BLaER1 treated with 17β-estradiol and CSF1 and Interleukin-3, amounts not matched to agents 10 nM and 100 nM (cell line): Measurements from ENCODE around the gene RSPH1.

Experiments used
- H3K27ac ChIP-seq, 11 experiments: shearing (Covaris generic); formaldehyde crosslinking; 2 replicates each; pipeline ENCODE4 v1.8.1; 2022
- H3K27me3 ChIP-seq, 11 experiments: shearing (Covaris generic); formaldehyde crosslinking; 2 replicates each; pipeline ENCODE4 v1.8.1; 2022
- H3K36me3 ChIP-seq, 11 experiments: shearing (Covaris generic); formaldehyde crosslinking; 2 replicates each; pipeline ENCODE4 v1.8.1; 2022
- H3K4me1 ChIP-seq, 10 experiments: shearing (Covaris generic); formaldehyde crosslinking; 2 replicates each; pipeline ENCODE4 v1.8.1; 2022
- H3K4me2 ChIP-seq, 11 experiments: shearing (Covaris generic); formaldehyde crosslinking; 2 replicates each; pipeline ENCODE4 v1.8.1; 2022
- H3K4me3 ChIP-seq, 10 experiments: shearing (Covaris generic); formaldehyde crosslinking; 2 replicates each; pipeline ENCODE4 v1.8.1; 2022
- H3K9ac ChIP-seq, 11 experiments: shearing (Covaris generic); formaldehyde crosslinking; 2 replicates each; pipeline ENCODE4 v1.8.1; 2022
- H3K9me3 ChIP-seq, 11 experiments: shearing (Covaris generic); formaldehyde crosslinking; replicated peaks in 1 of 11; 2 replicates each; pipeline ENCODE4 v1.8.1; 2022
- H4K20me1 ChIP-seq, 11 experiments: shearing (Covaris generic); formaldehyde crosslinking; 2 replicates each; pipeline ENCODE4 v1.8.1; 2022
- Cebpa-rat ChIP-seq, 11 experiments: shearing (Covaris generic); IDR thresholded peaks; 2 replicates each; pipeline ENCODE4 v1.8.1; 2022

Gene RSPH1

GRCh38 chr21:42445311-42445710, 50.7 kb downstream of the RSPH1 start:
- no peak for TF ChIP-seq Cebpa-rat (IDR thresholded peaks at IDR 0.05)

GRCh38 chr21:42444745-42445059, 51.3 kb downstream of the RSPH1 start:
- H3K27me3 ChIP-seq, result no peaks in the 10 kb centered on the region

More at GRCh38 chr21:42445311-42445710, 50.7 kb downstream of the RSPH1 start:
- Histone ChIP-seq H3K9me3 (no peaks in the 10 kb centered on the region), H4K20me1 (no peaks in the 10 kb centered on the region; a peak in 1 of 22 replicates), H3K27me3 (no peaks in the 10 kb centered on the region), H3K36me3 (no peaks in the 10 kb centered on the region), H3K4me3 (no peak overlapping the region), H3K27ac (no peak overlapping the region), H3K4me2 (no peak overlapping the region), H3K9ac (no peak overlapping the region), H3K4me1 (peaks cover 2 to 29% (median 16%) of the 10 kb centered on the region in 10 experiments)

GRCh38 chr21:42443876-42444744, 51.9 kb downstream of the RSPH1 start:
- no peak overlapping the region for H3K27ac ChIP-seq
- H4K20me1 ChIP-seq, result no peaks in the 10 kb centered on the region; a peak in 1 of 22 replicates
- TF ChIP-seq Cebpa-rat (IDR thresholded peaks at IDR 0.05), result no peak
- H3K9ac ChIP-seq, result no peak overlapping the region
- H3K4me3 ChIP-seq, result no peak overlapping the region
- peaks cover 5 to 29% (median 17%) of the 10 kb centered on the region in 10 experiments; a peak in 17 of 20 replicates for H3K4me1 ChIP-seq
- no peaks in the 10 kb centered on the region for H3K9me3 ChIP-seq
- H3K27me3 ChIP-seq, result no peaks in the 10 kb centered on the region
- H3K4me2 ChIP-seq, result no peak overlapping the region
- no peaks in the 10 kb centered on the region for H3K36me3 ChIP-seq

More at GRCh38 chr21:42444745-42445059, 51.3 kb downstream of the RSPH1 start:
- Histone ChIP-seq H3K27ac (no peak overlapping the region), H3K9ac (no peak overlapping the region), H3K9me3 (no peaks in the 10 kb centered on the region), H3K4me3 (no peak overlapping the region), H3K4me1 (peaks cover 2 to 29% (median 16%) of the 10 kb centered on the region in 10 experiments; a peak in 18 of 20 replicates), H3K36me3 (no peaks in the 10 kb centered on the region), H4K20me1 (no peaks in the 10 kb centered on the region; a peak in 1 of 22 replicates), H3K4me2 (no peak overlapping the region)
- TF ChIP-seq Cebpa-rat (IDR thresholded peaks at IDR 0.05), result no peak

- no peak for TF ChIP-seq Cebpa-rat (IDR thresholded peaks at IDR 0.05)
- no peaks in the 10 kb centered on the region for H3K36me3 ChIP-seq
- no peaks in the 10 kb centered on the region; a peak in 1 of 22 replicates for H4K20me1 ChIP-seq
These were observed 52.7 kb downstream of the RSPH1 start for GRCh38 chr21:42443181-42443785.

GRCh38 chr21:42441963-42442362, 54.1 kb downstream of the RSPH1 start:
- H3K9ac ChIP-seq, result no peak overlapping the region
- no peak overlapping the region for H3K4me2 ChIP-seq
- H3K4me3 ChIP-seq, result no peak overlapping the region
- no peak overlapping the region for H3K27ac ChIP-seq
- TF ChIP-seq Cebpa-rat (IDR thresholded peaks at IDR 0.05), result no peak
- no peaks in the 10 kb centered on the region; a peak in 1 of 22 replicates for H3K27me3 ChIP-seq
- H4K20me1 ChIP-seq, result no peaks in the 10 kb centered on the region; a peak in 1 of 22 replicates
- peaks cover 0 to 6% (median 4%) of the 10 kb centered on the region in 11 experiments; a peak in 7 of 22 replicates for H3K9me3 ChIP-seq
- H3K4me1 ChIP-seq, result peaks cover 5 to 24% (median 17%) of the 10 kb centered on the region in 10 experiments; a peak in 17 of 20 replicates
- no peaks in the 10 kb centered on the region for H3K36me3 ChIP-seq

More at GRCh38 chr21:42443181-42443785, 52.7 kb downstream of the RSPH1 start:
- H3K9me3 ChIP-seq, result no peaks in the 10 kb centered on the region
- peaks cover 5 to 24% (median 17%) of the 10 kb centered on the region in 10 experiments; a peak in 17 of 20 replicates for H3K4me1 ChIP-seq
- no peak overlapping the region for H3K27ac ChIP-seq
- H3K27me3 ChIP-seq, result no peaks in the 10 kb centered on the region; a peak in 1 of 22 replicates
- H3K9ac ChIP-seq, result no peak overlapping the region
- H3K4me3 ChIP-seq, result no peak overlapping the region
- no peak overlapping the region for H3K4me2 ChIP-seq

- TF ChIP-seq Cebpa-rat (IDR thresholded peaks at IDR 0.05), result no peak
- Histone ChIP-seq H3K4me1 (peaks cover 5 to 17% (median 12%) of the 10 kb centered on the region in 10 experiments; a peak in 17 of 20 replicates), H3K9me3 (peaks cover 0 to 15% (median 7%) of the 10 kb centered on the region in 11 experiments; a peak in 7 of 22 replicates), H3K4me3 (no peak overlapping the region), H3K36me3 (no peaks in the 10 kb centered on the region), H4K20me1 (no peaks in the 10 kb centered on the region), H3K4me2 (peak overlapping the region in 9 of 11 experiments; percentile 32 to 71 (median 46); a peak in 15 of 22 replicates), H3K27ac (no peak overlapping the region), H3K27me3 (no peaks in the 10 kb centered on the region; a peak in 1 of 22 replicates), H3K9ac (no peak overlapping the region)
These were observed 55.7 kb downstream of the RSPH1 start for GRCh38 chr21:42440187-42440792.

- H3K27ac ChIP-seq, result no peak overlapping the region
- peak overlapping the region in 9 of 11 experiments; percentile 32 to 71 (median 46); a peak in 17 of 22 replicates for H3K4me2 ChIP-seq
- H3K4me3 ChIP-seq, result no peak overlapping the region
- no peak overlapping the region for H3K9ac ChIP-seq
- H3K27me3 ChIP-seq, result no peaks in the 10 kb centered on the region; a peak in 1 of 22 replicates
- no peaks in the 10 kb centered on the region for H3K36me3 ChIP-seq
- H3K9me3 ChIP-seq, result peaks cover 0 to 15% (median 7%) of the 10 kb centered on the region in 11 experiments; a peak in 7 of 22 replicates
- TF ChIP-seq Cebpa-rat (IDR thresholded peaks at IDR 0.05), result no peak; a peak in 1 of 22 replicates
- peaks cover 5 to 17% (median 12%) of the 10 kb centered on the region in 10 experiments; a peak in 17 of 20 replicates for H3K4me1 ChIP-seq
- H4K20me1 ChIP-seq, result no peaks in the 10 kb centered on the region
These were observed 56.5 kb downstream of the RSPH1 start for GRCh38 chr21:42439284-42440186.
